Kidney glomerular epithelial cell (primary cell): ENCODE measurements around the gene HES1.

Experiments used
- DNase-seq: peaks from one replicate; lab custom pipeline; 2025; lab: John Stamatoyannopoulos, UW

The HES1 gene

GRCh38 chr3:194167480-194168282, 31.7 kb downstream of the HES1 start:
- no peak for DNase-seq

GRCh38 chr3:194168994-194169393, 33.0 kb downstream of the HES1 start:
- DNase-seq: peak; percentile 2

DNA sequence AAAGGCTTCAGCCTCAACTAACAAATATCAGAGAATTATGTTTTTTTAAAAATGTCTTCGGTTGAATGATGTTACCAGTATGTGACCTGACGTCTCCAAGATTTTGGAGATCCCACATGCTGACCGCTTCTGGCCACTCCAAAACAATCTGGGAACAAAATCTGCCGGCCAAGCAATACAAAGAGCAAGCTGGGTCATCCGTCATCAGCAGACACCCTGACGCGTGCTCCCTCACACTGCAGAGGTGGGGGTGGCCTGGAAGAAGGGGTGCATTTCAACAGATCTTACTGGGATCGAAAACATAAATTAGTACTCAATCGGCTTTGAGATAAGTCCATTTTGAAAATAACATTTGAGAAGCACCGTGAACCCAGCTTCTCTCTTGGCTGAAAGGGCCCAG, 33.6 kb downstream of the HES1 start:
- DNase-seq: no peak

DNA sequence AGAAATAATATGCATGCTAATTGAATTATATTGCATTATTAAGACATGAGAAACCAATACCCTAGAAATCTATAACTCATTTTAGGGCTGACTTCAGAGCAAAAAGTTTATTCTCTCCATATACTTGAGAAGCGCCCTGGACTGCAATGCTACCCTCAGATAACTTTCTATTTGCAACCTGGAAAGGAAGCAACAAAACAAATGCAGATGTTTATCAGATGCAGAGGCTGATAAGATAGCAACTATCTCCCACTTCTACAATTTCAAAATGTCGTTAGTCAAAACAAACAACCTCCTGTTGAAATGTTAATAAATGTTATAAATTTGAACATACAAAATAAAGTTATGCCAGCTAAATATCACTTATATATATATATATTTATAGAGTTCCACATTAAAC, 34.8 kb downstream of the HES1 start:
- no peak for DNase-seq

DNA sequence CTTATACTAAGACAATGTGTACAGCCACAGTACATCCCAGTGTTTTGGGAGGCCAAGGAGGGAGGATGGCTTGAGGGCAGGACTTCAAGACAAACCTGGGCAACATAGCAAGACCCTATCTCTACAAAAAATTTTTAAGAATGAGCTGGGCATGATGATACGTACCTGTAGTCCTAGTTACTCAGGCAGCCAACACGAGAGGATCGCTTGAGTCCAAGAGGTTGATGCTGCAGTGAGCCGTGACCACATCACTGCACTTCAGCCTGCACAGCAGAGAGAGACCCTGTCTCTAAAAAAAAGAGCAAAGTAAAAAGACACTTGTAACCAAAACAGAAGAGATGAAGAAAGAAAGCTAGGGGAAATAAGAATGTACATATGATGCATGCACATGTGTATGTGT, 38.5 kb downstream of the HES1 start:
- no peak for DNase-seq

DNA sequence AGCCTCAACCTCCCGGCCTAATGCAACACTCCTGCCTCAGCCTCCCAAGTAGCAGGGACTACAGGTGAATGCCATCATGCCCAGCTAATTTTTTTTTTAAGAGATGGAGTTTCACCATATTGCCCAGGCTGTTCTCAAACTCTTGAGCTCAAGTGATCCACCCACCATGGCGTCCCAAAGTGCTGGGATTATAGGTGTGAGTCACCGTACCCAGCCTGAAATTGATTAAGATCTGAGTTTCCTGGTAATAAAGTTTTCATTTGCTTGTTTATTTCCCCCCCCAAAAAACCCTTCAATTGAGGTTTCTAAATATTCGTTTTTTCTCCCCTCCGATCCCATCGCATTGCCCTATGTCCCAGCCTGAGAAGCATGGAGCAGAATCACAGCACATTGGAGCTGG, 39.0 kb downstream of the HES1 start:
- no peak for DNase-seq

GRCh38 chr3:194176274-194176991, 40.5 kb downstream of the HES1 start:
- DNase-seq: no peak

GRCh38 chr3:194177141-194177540, 41.2 kb downstream of the HES1 start:
- DNase-seq: no peak

DNA sequence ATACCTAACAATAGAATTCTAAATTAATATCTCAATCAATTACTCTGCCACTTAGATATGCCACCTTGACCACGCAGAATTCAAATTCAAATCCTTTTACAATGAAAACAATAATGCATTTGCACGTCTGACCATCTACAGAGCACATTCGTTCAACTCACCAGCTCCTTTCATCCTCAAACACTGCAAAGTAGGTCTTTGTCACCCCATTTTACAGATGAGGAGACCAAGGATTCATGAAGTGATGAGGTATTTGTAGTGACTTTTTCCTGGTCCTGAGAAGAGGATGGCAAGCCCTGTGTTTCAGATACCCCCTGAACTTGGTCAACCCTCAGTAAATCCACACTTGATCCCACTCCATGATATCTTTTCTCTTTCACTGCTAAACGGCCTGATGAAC, 42.2 kb downstream of the HES1 start:
- DNase-seq: no peak

GRCh38 chr3:194178669-194179068, 42.7 kb downstream of the HES1 start:
- DNase-seq: no peak

DNA sequence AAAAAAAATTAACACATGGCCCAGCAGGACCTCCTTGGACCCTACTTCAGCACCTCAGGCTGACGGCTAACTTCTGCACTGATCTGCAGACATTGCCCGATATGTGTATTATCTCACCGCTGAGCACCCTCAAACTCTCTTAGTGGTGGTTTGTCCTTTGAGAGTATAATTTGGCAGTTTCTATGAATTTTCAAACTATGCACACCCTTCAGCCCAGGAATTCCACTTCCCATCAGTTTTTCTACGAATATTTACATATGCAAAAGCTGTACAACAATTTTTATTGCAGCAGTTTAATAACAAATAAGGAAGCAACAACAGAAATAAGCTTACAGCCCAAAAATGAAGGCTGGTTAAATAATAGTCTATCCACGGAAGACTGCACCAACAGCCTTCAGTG, 44.6 kb downstream of the HES1 start:
- no peak for DNase-seq

- DNase-seq: no peak
Observed at GRCh38 chr3:194181612-194182529, 45.9 kb downstream of the HES1 start.

GRCh38 chr3:194183271-194183670, 47.3 kb downstream of the HES1 start:
- DNase-seq: no peak

DNA sequence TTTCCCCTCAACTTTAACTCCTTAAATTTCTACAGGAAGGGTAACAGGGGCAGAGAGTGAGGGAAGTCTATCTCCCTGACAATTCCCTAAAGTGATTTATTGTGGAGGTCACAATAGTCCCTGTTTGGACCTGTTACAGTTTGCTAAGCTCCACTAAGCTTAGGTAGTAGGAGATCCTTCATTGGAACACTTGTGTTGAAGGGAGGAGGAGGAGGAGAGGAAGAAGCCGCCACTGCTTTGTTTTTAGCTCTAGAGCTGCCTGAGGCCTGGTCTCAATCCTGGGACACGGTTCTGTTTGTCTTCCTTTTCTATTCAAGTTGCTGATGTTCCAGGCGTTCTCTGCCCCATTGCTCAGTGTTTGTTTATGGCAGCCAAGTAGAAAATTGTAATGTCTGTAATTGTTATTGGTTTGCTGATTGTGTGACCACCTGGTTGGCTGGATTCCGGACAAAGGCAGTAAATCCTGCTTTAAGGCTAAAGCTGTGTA, 48.4 kb downstream of the HES1 start:
- peak; percentile 81 for DNase-seq

- DNase-seq: no peak
Observed at GRCh38 chr3:194184801-194185200, 48.9 kb downstream of the HES1 start.

DNA sequence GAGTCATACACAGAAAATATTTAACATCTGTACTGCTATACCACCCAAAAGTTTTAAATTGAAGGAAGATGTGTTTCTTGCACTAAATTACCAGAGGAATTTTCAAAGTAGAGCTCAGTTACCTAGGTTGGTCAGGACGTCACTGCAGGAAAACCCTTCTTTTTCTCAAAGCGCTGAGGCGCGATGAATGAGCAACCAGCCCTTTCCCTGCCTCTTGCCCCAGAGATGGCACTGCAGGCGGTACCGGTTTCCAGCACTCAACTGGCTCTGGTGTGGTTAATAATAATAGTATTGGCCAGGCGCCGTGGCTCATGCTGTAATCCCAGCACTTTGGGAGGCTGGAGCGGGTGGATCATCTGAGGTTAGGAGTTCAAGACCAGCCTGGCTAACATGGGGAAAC, 49.3 kb downstream of the HES1 start:
- DNase-seq: peak; percentile 36

DNA sequence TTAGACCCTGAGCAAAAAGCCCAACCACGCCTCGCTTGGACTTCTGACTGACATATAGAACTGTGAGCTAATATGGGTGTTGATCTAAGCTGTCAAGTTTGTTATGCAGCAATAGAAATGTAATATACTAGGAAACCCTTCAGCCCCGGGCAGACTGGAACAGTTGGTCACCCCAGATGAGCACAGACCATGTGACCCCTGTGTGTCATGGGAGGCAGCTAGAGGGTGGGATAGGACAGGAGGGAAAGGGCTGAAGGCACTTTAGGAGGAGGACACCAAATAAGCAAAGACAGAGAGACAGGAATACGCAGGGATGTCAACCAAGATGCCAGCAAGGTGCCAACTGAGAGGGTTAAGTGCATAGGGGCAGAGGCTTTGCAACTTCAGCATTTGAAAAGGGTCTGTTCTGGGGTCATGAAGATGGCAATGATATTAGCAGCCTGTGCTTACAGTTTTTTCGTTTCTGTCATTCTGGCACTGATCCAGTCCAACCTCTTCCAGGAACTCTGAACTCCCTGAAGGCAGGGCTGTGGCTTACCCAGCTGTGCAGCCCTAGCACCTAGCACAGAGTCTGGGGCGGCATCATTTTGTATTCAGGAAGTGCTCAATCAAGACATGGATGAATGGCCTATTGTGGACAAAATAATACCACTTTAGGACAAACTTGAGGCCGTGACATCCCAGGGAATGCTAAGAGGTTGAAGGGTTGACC, 51.4 kb downstream of the HES1 start:
- no peak for DNase-seq
